Endothelial cell of umbilical vein (primary cell): ENCODE data around the gene OPN1SW.

Experiments
- CTCF ChIP-seq, 2 donors: IDR thresholded peaks; 1 replicate in 1 of 2; 2 replicates in 1 of 2; pipeline ENCODE4 v1.5.1; 2011; ENCODE audit warnings: low read length in 2 of 2, mild to moderate bottlenecking in 2 of 2, moderate library complexity in 2 of 2, control low read depth in 1 of 2, inconsistent platforms in 1 of 2, low read depth in 1 of 2; ENCODE audit not compliant: insufficient read depth in 1 of 2; ENCODE audit errors: extremely low read depth in 1 of 2
- EZH2 ChIP-seq: IDR thresholded peaks from 2 replicates; pipeline ENCODE4 v1.6.1; 2012; ENCODE audit warnings: borderline replicate concordance, low read depth, mild to moderate bottlenecking, moderate library complexity, low read length, inconsistent platforms; ENCODE audit not compliant: severe bottlenecking
- FOS ChIP-seq: IDR thresholded peaks from 2 replicates; pipeline ENCODE4 v1.6.1; 2011; ENCODE audit warnings: mild to moderate bottlenecking, low read length, moderate library complexity, borderline replicate concordance; ENCODE audit not compliant: insufficient read depth
- GATA2 ChIP-seq: IDR thresholded peaks from 2 replicates; pipeline ENCODE4 v1.7.0; 2011; ENCODE audit warnings: low read depth, mild to moderate bottlenecking, moderate library complexity, mixed read lengths, low read length; ENCODE audit not compliant: insufficient read length, insufficient read depth
- JUN ChIP-seq: IDR thresholded peaks from 2 replicates; pipeline ENCODE4 v1.6.1; 2011; ENCODE audit warnings: borderline replicate concordance, low read depth; ENCODE audit not compliant: insufficient read length, insufficient read depth
- MAX ChIP-seq: IDR thresholded peaks from 2 replicates; pipeline ENCODE4 v1.6.1; 2011; ENCODE audit not compliant: insufficient read depth, insufficient read length
- MYC ChIP-seq: IDR thresholded peaks from one replicate; pipeline ENCODE4 v1.6.1; 2011; ENCODE audit warnings: mild to moderate bottlenecking, low read depth, low read length
- POLR2A ChIP-seq: IDR thresholded peaks from 2 replicates; pipeline ENCODE4 v1.6.1; 2012; ENCODE audit warnings: low read depth, mild to moderate bottlenecking, control low read depth, low read length
- POLR2AphosphoS5 ChIP-seq: IDR thresholded peaks from 2 replicates; pipeline ENCODE4 v1.6.1; 2012; ENCODE audit warnings: low read depth, mild to moderate bottlenecking, control low read depth, low read length, moderate library complexity; ENCODE audit not compliant: insufficient read depth

- TF ChIP-seq CTCF (IDR thresholded peaks at IDR 0.05; ENCODE audit: extremely low read depth in 1 of 2, insufficient read depth in 1 of 2, low read depth in 1 of 2, low read length in 2 of 2) = no peak
- no peak for TF ChIP-seq JUN
- no peak for TF ChIP-seq POLR2A
- TF ChIP-seq EZH2 = no peak
- TF ChIP-seq POLR2AphosphoS5 = no peak
- TF ChIP-seq MAX = no peak
- TF ChIP-seq FOS = no peak
- no peak for TF ChIP-seq MYC
- peak; percentile 84 for TF ChIP-seq GATA2
Measured at GRCh38 chr7:128732521-128733277, 42.9 kb downstream of the OPN1SW start.
